ENCODE results near the gene CYREN.

CYREN gene

DNA sequence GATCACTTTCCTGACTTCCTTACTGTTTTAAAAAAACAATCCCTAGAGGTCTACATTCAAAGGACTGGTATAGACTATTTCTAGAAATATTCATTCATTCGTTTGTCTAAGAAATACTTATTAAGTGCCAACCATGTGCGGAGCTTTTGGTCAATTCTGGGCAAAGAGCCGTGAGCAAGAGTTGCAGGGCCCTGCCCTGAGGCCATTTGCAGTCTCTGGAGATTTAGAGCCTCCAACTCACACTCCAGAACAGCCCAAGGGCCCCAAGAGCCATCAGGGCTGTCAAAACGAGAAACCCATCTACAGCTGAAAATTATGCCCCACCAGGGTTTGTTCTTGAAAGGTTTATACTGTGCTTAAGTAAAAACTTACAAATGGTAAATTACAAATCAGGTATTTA lies 24.6 kb upstream of the CYREN start:
- Histone ChIP-seq H3K4me3 (ENCODE audit: low read length) (no peak overlapping the region), H3K36me3 (ENCODE audit: control insufficient read depth, insufficient read depth, low read length, severe bottlenecking) (peaks cover 68% of the 10 kb centered on the region), H3K4me1 (ENCODE audit: control insufficient read depth, insufficient read depth, low read length) (peaks cover 4% of the 10 kb centered on the region), H3K9me3 (ENCODE audit: control insufficient read depth, low read length) (no peaks in the 10 kb centered on the region), H3K9ac (ENCODE audit: low read length) (no peak overlapping the region), H3K27me3 (replicated peaks; ENCODE audit: control insufficient read depth, insufficient read depth, low read length) (no peaks in the 10 kb centered on the region)
- no peak for DNase-seq (ENCODE audit: low read depth)

DNA sequence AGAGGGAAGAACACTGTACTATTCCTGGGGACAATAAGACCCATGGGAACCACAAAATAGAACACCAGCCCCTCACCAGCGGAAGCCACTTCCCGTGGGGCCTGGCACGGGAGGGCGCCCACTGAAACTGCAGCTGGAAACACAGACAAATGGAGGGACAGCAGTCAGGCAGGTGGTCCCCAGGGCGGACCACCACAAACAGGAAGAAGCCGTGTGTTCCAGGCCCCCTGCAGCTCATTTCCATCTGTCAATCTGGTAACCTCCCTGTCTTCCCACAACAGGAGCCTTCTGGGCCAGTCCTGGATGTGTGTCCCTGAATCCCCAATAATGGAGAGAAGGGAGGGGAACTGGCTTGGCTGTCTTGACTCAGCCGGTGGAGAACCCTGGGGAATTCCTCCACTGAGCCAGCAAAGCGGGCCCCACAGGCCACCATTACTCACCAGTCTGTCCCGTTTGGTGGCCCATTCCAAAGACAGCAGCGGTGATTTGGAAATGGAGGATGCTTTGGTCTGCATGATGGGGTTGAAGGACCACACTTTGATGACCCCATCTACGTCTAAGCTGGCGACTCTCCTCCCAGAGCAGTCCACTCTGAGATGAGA lies 24.1 kb upstream of the CYREN start:
- Histone ChIP-seq H3K9ac (ENCODE audit: low read length) (no peak overlapping the region), H3K9me3 (ENCODE audit: control insufficient read depth, low read length) (no peaks in the 10 kb centered on the region), H3K36me3 (ENCODE audit: control insufficient read depth, insufficient read depth, low read length, severe bottlenecking) (peaks cover 63% of the 10 kb centered on the region), H3K27me3 (replicated peaks; ENCODE audit: control insufficient read depth, insufficient read depth, low read length) (no peaks in the 10 kb centered on the region), H3K4me1 (ENCODE audit: control insufficient read depth, insufficient read depth, low read length) (peaks cover 10% of the 10 kb centered on the region), H3K4me3 (ENCODE audit: low read length) (no peak overlapping the region)
- no peak for DNase-seq (ENCODE audit: low read depth)

DNA sequence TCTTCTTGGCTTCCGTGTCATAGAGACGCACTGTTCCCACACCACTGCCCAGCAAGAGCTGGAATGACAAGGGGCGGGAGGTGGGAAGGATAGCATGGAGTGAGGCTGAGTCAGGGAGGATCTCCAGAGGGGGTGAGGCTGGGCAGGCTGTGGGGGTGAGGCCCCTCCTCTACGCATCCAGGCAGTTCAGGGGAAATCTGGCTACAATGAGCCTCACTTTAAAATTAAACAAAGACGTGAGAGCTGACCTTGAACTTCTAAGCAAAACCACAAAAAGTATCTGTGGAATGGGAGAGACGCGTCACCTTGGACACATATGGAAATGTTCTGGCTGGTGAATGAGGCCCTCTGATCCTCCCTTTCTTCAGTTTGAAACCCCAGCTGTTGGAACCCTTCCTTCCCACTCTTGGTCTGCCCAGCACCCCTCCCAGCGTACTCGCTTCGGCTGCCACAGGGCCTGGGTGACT lies 23.1 kb upstream of the CYREN start:
- Histone ChIP-seq H3K9ac (ENCODE audit: low read length) (no peak overlapping the region), H3K4me1 (ENCODE audit: control insufficient read depth, insufficient read depth, low read length) (peaks cover 16% of the 10 kb centered on the region), H3K9me3 (ENCODE audit: control insufficient read depth, low read length) (no peaks in the 10 kb centered on the region), H3K4me3 (ENCODE audit: low read length) (no peak overlapping the region), H3K27me3 (replicated peaks; ENCODE audit: control insufficient read depth, insufficient read depth, low read length) (no peaks in the 10 kb centered on the region), H3K36me3 (ENCODE audit: control insufficient read depth, insufficient read depth, low read length, severe bottlenecking) (peaks cover 62% of the 10 kb centered on the region)
- peak; percentile 87 for DNase-seq (ENCODE audit: low read depth)

DNA sequence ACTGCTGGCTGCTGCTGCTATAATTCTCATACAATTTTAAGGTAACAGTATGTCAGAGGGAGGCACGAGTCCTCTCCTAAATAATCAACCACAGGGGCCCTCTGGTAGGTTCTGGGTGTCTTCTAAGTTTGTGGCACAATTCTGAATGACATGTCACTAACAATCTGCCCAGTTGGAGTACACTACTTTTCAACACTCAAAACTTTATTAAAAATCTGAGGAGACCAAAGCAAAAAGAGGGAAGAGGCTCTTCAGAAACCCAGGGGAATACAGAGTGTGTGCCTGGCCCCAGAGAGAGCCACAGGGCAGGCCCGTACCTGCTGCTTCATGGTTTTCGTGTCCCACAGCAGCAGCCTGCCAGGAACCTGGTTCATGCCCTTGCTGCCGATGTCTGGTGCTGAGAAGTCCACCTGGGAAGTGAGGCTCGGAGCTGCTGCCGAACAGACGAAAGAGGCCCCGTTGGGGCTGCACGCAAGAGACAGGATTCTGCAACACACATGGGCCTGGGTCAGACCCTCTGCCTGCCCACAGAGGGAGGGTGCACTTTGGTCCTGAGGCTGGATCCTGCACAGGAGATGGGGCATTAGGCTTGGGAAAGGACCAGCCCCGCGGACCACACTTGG lies 22.5 kb upstream of the CYREN start:
- no peak for DNase-seq (ENCODE audit: low read depth)
- Histone ChIP-seq H3K36me3 (ENCODE audit: control insufficient read depth, insufficient read depth, low read length, severe bottlenecking) (peaks cover 68% of the 10 kb centered on the region), H3K4me1 (ENCODE audit: control insufficient read depth, insufficient read depth, low read length) (peaks cover 16% of the 10 kb centered on the region), H3K9me3 (ENCODE audit: control insufficient read depth, low read length) (no peaks in the 10 kb centered on the region), H3K9ac (ENCODE audit: low read length) (no peak overlapping the region), H3K4me3 (ENCODE audit: low read length) (no peak overlapping the region), H3K27me3 (replicated peaks; ENCODE audit: control insufficient read depth, insufficient read depth, low read length) (no peaks in the 10 kb centered on the region)

DNA sequence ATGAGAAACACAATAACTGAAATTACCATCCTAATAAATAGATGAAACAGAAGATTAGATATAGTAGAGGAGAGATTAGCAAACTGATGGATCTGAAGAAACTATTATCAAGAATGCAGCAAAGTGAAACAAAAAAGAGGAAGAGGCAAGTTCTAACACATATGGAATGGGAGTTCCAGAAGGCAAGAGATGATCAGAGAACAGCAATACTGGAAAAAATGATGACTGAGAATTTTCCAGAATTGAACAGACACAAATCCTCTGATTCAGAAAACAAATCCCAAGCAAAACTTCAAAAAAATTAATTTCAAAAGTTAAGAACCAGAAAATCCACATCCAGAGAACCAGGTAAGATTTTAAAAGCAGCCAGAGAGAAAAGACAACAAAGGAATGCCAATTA lies 20.2 kb upstream of the CYREN start:
- Histone ChIP-seq H3K27me3 (replicated peaks; ENCODE audit: control insufficient read depth, insufficient read depth, low read length) (no peaks in the 10 kb centered on the region), H3K36me3 (ENCODE audit: control insufficient read depth, insufficient read depth, low read length, severe bottlenecking) (peaks cover 68% of the 10 kb centered on the region), H3K4me1 (ENCODE audit: control insufficient read depth, insufficient read depth, low read length) (peaks cover 16% of the 10 kb centered on the region), H3K9ac (ENCODE audit: low read length) (no peak overlapping the region), H3K4me3 (ENCODE audit: low read length) (no peak overlapping the region), H3K9me3 (ENCODE audit: control insufficient read depth, low read length) (no peaks in the 10 kb centered on the region)
- DNase-seq (ENCODE audit: low read depth), result no peak

DNA sequence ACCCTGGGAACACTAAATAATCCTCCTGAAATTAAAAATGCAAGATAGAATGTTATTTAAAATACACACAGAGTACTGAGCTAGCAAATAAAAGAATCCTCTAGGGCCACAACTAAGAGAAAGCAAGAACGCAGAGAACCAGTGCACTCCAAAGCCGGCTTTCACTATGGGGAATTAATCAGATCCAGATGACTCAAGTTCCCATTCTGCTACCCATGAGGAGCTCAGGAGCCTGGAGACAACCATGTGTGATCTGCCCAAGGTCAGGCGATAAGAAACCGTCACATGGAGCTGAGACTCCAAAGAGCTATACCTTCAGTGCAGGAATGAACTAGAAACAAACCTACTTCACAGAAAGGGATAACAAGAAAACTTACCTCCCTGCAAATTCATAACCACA lies 19.5 kb upstream of the CYREN start:
- peaks cover 71% of the 10 kb centered on the region for H3K36me3 ChIP-seq (ENCODE audit: control insufficient read depth, insufficient read depth, low read length, severe bottlenecking)
- peaks cover 16% of the 10 kb centered on the region for H3K4me1 ChIP-seq (ENCODE audit: control insufficient read depth, insufficient read depth, low read length)
- no peak overlapping the region for H3K4me3 ChIP-seq (ENCODE audit: low read length)
- no peaks in the 10 kb centered on the region for H3K27me3 ChIP-seq (replicated peaks; ENCODE audit: control insufficient read depth, insufficient read depth, low read length)
- no peak overlapping the region for H3K9ac ChIP-seq (ENCODE audit: low read length)
- H3K9me3 ChIP-seq (ENCODE audit: control insufficient read depth, low read length), result no peaks in the 10 kb centered on the region
- peak; percentile 11 for DNase-seq (ENCODE audit: low read depth)

DNA sequence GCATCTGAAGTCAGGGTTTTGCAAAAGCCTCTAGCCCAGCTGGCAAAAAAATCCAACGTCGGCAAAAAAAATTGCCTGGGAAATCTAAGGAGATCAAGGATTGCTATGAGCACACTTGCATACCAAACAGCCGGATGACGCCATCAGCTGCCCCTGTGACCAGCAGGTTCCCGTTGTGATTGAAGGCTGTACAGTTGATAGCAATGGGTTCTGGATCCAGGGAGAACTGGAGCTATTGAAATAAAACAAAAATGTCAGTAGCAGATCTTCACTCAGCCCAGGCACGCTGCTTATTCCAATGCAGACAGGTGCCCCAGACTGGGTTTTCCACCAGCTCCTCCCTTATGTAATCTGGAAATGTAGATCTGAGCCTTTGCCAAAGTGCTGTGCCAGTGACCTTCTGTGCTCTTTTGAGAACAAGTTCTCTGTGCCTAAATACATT lies 18.7 kb upstream of the CYREN start:
- Histone ChIP-seq H3K36me3 (ENCODE audit: control insufficient read depth, insufficient read depth, low read length, severe bottlenecking) (peaks cover 70% of the 10 kb centered on the region), H3K9me3 (ENCODE audit: control insufficient read depth, low read length) (peaks cover 3% of the 10 kb centered on the region)
- no peak for DNase-seq (ENCODE audit: low read depth)

DNA sequence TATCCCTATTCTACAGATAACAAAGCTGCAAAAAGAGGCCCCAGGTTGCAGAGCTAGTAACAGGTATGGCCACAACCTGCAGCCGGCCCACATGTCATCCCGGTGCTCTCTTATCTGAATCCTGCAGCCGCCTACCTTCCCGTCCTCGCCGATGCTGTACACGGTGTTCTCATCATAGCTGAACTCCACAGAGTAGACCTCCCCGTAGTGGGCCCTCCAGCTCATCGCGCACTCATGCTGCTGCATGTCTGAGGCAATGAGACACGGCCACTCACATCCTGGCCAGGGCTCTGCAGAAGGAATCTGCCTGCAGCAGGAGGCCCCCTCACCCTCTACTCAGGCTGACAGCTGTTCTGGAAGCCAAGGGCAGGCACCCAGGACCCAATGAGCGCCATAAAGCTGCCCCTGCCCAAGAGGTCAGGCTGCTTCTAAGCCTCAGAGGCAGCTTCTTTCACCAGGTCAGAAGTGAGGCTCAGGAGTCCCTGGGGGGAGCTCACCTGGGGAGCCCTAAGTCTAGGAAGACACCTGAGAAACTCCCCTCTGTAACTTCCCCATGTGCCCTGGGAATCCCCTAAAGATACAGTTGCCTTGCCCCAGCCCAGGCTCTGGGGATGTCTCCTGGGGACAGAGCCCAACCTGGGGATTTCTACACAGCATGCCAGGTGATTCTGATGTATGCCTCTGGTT lies 17.9 kb upstream of the CYREN start:
- H3K4me3 ChIP-seq (ENCODE audit: low read length), result no peak overlapping the region
- DNase-seq (ENCODE audit: low read depth), result no peak
- no peak overlapping the region for H3K9ac ChIP-seq (ENCODE audit: low read length)
- peaks cover 14% of the 10 kb centered on the region for H3K4me1 ChIP-seq (ENCODE audit: control insufficient read depth, insufficient read depth, low read length)
- peaks cover 70% of the 10 kb centered on the region for H3K36me3 ChIP-seq (ENCODE audit: control insufficient read depth, insufficient read depth, low read length, severe bottlenecking)
- no peaks in the 10 kb centered on the region for H3K27me3 ChIP-seq (replicated peaks; ENCODE audit: control insufficient read depth, insufficient read depth, low read length)
- peaks cover 11% of the 10 kb centered on the region for H3K9me3 ChIP-seq (ENCODE audit: control insufficient read depth, low read length)

More for the DNA sequence above, 18.7 kb upstream of the CYREN start:
- no peak overlapping the region for H3K9ac ChIP-seq (ENCODE audit: low read length)
- H3K27me3 ChIP-seq (replicated peaks; ENCODE audit: control insufficient read depth, insufficient read depth, low read length), result no peaks in the 10 kb centered on the region
- H3K4me1 ChIP-seq (ENCODE audit: control insufficient read depth, insufficient read depth, low read length), result peaks cover 14% of the 10 kb centered on the region
- no peak overlapping the region for H3K4me3 ChIP-seq (ENCODE audit: low read length)

DNA sequence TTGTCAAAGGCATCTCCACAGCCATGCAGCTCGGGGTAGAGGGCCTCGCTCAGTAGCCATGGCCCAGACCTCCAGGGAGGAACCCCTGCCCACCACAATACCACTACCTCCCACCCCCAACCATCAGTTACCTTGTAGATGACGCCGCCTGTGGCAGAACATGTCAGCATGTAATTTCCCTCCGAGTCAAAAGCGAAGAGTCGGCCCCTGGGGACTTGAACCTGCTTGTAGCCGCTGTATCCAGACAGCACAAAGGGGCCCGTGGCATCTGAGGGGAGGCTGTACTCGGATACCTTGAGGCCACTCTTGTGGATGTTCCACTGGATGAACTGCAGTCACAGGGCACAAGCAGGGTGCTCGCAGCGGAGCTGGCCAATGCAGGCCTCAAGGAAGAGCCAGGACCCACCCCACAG lies 16.3 kb upstream of the CYREN start:
- Histone ChIP-seq H3K36me3 (ENCODE audit: control insufficient read depth, insufficient read depth, low read length, severe bottlenecking) (peaks cover 73% of the 10 kb centered on the region), H3K9me3 (ENCODE audit: control insufficient read depth, low read length) (peaks cover 27% of the 10 kb centered on the region), H3K27me3 (replicated peaks; ENCODE audit: control insufficient read depth, insufficient read depth, low read length) (no peaks in the 10 kb centered on the region), H3K9ac (ENCODE audit: low read length) (no peak overlapping the region), H3K4me1 (ENCODE audit: control insufficient read depth, insufficient read depth, low read length) (peaks cover 14% of the 10 kb centered on the region), H3K4me3 (ENCODE audit: low read length) (no peak overlapping the region)
- no peak for DNase-seq (ENCODE audit: low read depth)

DNA sequence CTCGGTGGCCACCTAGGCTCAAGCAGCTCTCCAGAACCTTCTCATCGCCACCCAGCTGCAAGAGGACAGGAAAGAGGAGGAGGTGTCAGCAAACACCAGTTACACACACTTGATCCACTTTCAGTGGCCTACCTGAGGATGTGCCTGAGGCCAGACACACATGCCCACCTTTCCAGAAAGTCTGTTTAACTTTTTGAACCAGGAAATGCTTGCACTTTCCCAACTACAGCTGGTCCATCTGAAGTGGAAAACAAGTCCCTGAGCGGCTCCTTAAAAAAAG lies 15.7 kb upstream of the CYREN start:
- Histone ChIP-seq H3K4me1 (ENCODE audit: control insufficient read depth, insufficient read depth, low read length) (peaks cover 14% of the 10 kb centered on the region), H3K9me3 (ENCODE audit: control insufficient read depth, low read length) (peaks cover 33% of the 10 kb centered on the region), H3K9ac (ENCODE audit: low read length) (no peak overlapping the region), H3K4me3 (ENCODE audit: low read length) (no peak overlapping the region), H3K36me3 (ENCODE audit: control insufficient read depth, insufficient read depth, low read length, severe bottlenecking) (peaks cover 80% of the 10 kb centered on the region), H3K27me3 (replicated peaks; ENCODE audit: control insufficient read depth, insufficient read depth, low read length) (no peaks in the 10 kb centered on the region)
- no peak for DNase-seq (ENCODE audit: low read depth)

DNA sequence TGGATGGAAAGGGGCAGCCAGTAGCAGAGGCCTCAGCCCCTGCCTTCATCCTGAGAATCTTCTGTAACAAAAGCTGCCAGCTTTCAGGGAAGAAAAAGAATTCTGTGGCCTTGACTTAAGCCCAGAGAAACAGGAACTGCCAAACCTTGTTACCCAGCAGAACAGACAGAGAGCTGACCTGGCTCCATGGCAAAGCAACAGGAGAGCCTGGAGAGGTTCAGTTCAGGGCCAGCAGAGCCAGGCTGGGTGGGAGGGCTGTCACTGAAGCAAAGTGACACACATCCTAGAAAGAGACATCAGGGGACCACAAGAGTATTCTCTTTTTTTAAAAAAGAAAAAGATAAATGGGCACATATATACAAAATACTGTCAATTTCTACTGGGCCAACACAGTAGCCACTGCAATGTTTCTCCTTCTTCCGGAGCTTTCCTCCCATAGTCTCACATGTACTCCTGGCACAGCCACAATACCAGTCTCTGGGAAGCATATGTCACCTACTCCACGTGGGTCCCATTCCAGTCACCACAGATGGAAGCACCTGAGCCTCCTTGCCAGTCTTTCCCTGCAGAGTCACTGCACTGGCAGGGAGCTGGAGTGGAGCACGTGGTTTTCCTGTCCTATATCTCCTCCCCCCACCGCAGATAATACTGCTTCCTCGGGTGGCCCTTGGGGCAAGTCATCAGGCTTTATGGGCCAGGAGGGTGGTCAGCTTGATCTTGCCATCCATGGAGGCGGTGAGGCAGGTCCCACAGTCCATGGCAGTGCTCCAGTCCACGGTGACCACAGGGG lies 15.2 kb upstream of the CYREN start:
- Histone ChIP-seq H3K36me3 (ENCODE audit: control insufficient read depth, insufficient read depth, low read length, severe bottlenecking) (peaks cover 85% of the 10 kb centered on the region), H3K4me1 (ENCODE audit: control insufficient read depth, insufficient read depth, low read length) (peaks cover 14% of the 10 kb centered on the region), H3K27me3 (replicated peaks; ENCODE audit: control insufficient read depth, insufficient read depth, low read length) (no peaks in the 10 kb centered on the region), H3K9ac (ENCODE audit: low read length) (no peak overlapping the region), H3K9me3 (ENCODE audit: control insufficient read depth, low read length) (peaks cover 39% of the 10 kb centered on the region), H3K4me3 (ENCODE audit: low read length) (no peak overlapping the region)
- DNase-seq (ENCODE audit: low read depth), result no peak
